ENCODE measurements around the gene FAM131C. TPM values are rescaled to one million over a fixed set of nuclear protein-coding genes. Genes with fewer than 3 reads are reported as not detected.

FAM131C gene
- total RNA-seq, 1 donor from 2014 or later, result 3.0 TPM

GRCh38 chr1:16080422-16081150 is 7.1 kb upstream of the FAM131C start:
- intact Hi-C loops (cut with DNase I), result no loop called here
- DNase-seq (ENCODE audit: low spot score), result no peak

GRCh38 chr1:16078925-16079656 is 5.6 kb upstream of the FAM131C start:
- intact Hi-C loops (cut with DNase I), result loop anchor here (1.0 to 2.0 kb wide), 2 partner anchors 108 to 166 kb away; no protein-coding TSS in a partner anchor
- DNase-seq (ENCODE audit: low spot score), result no peak

GRCh38 chr1:16077406-16078245 is 4.2 kb upstream of the FAM131C start:
- intact Hi-C loops (cut with DNase I), result loop anchor here (2.0 kb wide), 1 partner anchor 167 kb away; no protein-coding TSS in a partner anchor
- DNase-seq (ENCODE audit: low spot score), result no peak

GRCh38 chr1:16076865-16077238 is 3.4 kb upstream of the FAM131C start:
- intact Hi-C loops (cut with DNase I), result no loop called here
- no peak for DNase-seq (ENCODE audit: low spot score)

- DNase-seq (ENCODE audit: low spot score), result no peak
- intact Hi-C loops (cut with DNase I), result no loop called here
These were observed 2.8 kb upstream of the FAM131C start for GRCh38 chr1:16076031-16076864.

GRCh38 chr1:16075337-16076030 is 2.0 kb upstream of the FAM131C start:
- intact Hi-C loops (cut with DNase I), result no loop called here
- DNase-seq (ENCODE audit: low spot score), result no peak

- no peak for DNase-seq (ENCODE audit: low spot score)
- intact Hi-C loops (cut with DNase I), result no loop called here
These were observed 766 bp upstream of the FAM131C start for GRCh38 chr1:16074217-16074616.

GRCh38 chr1:16072616-16073484 is 601 bp downstream of the FAM131C start:
- no peak for DNase-seq (ENCODE audit: low spot score)
- intact Hi-C loops (cut with DNase I), result no loop called here

- DNase-seq (ENCODE audit: low spot score), result no peak
These were observed 1.4 kb downstream of the FAM131C start for GRCh38 chr1:16072095-16072494.

GRCh38 chr1:16071614-16072013 is 1.8 kb downstream of the FAM131C start:
- intact Hi-C loops (cut with DNase I), result no loop called here
- DNase-seq (ENCODE audit: low spot score), result no peak

More at GRCh38 chr1:16072095-16072494, 1.4 kb downstream of the FAM131C start:
- intact Hi-C loops (cut with DNase I), result no loop called here

- no peak for DNase-seq (ENCODE audit: low spot score)
- intact Hi-C loops (cut with DNase I), result no loop called here
These were observed 2.7 kb downstream of the FAM131C start for GRCh38 chr1:16070640-16071355.

GRCh38 chr1:16068356-16069270 is 4.8 kb downstream of the FAM131C start:
- DNase-seq (ENCODE audit: low spot score), result peak; percentile 82
- intact Hi-C loops (cut with DNase I), result no loop called here

GRCh38 chr1:16067933-16068332 is 5.5 kb downstream of the FAM131C start:
- no peak for DNase-seq (ENCODE audit: low spot score)
- intact Hi-C loops (cut with DNase I), result no loop called here

- no peak for DNase-seq (ENCODE audit: low spot score)
- intact Hi-C loops (cut with DNase I), result no loop called here
These were observed 6.2 kb downstream of the FAM131C start for GRCh38 chr1:16067127-16067768.

GRCh38 chr1:16066245-16066644 is 7.2 kb downstream of the FAM131C start:
- intact Hi-C loops (cut with DNase I), result no loop called here
- no peak for DNase-seq (ENCODE audit: low spot score)

- DNase-seq (ENCODE audit: low spot score), result no peak
- intact Hi-C loops (cut with DNase I), result no loop called here
These were observed 8.2 kb downstream of the FAM131C start for GRCh38 chr1:16065269-16065576.
